ENCODE results near the gene IGFL4. TPM values are rescaled to one million over a fixed set of nuclear protein-coding genes. Genes with fewer than 3 reads are reported as not detected.

Gene IGFL4
- total and polyA plus RNA-seq, 2 of the 8 experiments (the other 6 are each of a cell fraction or from before 2014, with no cell fraction given) = 0.05 to 0.11 TPM

DNA sequence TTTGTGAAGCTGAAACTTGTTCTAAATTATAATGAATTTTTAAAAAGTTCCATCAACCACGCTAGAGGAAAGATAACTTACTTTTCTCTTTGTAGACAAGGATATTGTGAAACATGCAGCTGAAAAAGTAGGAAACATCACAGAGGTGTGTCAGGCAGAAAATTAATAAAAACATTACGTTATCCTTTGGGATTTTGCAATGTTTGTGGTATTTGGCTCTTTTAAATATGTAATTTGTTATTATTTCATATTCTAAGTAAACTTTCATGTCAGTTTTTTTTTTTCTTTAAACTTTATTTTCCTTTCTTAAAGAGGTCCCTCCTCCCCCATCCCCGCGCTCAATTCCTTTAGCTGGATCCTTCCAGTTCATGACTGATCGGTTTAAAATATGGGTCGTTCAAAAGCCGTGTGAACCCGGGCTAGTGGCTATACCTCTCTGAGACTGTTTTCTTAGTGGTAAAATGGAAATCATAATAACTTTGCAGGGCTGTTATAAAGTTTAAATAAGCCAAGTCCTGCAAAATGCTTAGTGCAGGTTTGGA, 46.3 kb downstream of the IGFL4 start (continued):
- TF ChIP-seq SUZ12 (IDR thresholded peaks at IDR 0.05; ENCODE audit: low read length) = no peak
- TF ChIP-seq SIX5 (IDR thresholded peaks at IDR 0.05; ENCODE audit: low read depth, low read length) = no peak
- TF ChIP-seq POU5F1 (IDR thresholded peaks at IDR 0.05; ENCODE audit: low read depth, low read length) = no peak
- no peak for TF ChIP-seq RNF2 (IDR thresholded peaks at IDR 0.05; ENCODE audit: borderline replicate concordance, low read depth, low read length, missing control alignments, poor library complexity, severe bottlenecking)
- TF ChIP-seq HDAC6 (IDR thresholded peaks at IDR 0.05; ENCODE audit: low read depth, low read length) = no peak
